ENCODE measurements around the gene STXBP5.

Gene STXBP5

GRCh38 chr6:147180926-147181325 is 23.3 kb upstream of the STXBP5 start:
- H3K79me2 ChIP-seq (ENCODE audit: control insufficient read depth, low read length): no peaks in the 10 kb centered on the region
- no peak overlapping the region for H3K27ac ChIP-seq (ENCODE audit: low read depth, low read length)
- no peak for TF ChIP-seq EZH2phosphoT487 (IDR thresholded peaks at IDR 0.05; ENCODE audit: borderline replicate concordance, low read length)
- TF ChIP-seq, protein P1, sequence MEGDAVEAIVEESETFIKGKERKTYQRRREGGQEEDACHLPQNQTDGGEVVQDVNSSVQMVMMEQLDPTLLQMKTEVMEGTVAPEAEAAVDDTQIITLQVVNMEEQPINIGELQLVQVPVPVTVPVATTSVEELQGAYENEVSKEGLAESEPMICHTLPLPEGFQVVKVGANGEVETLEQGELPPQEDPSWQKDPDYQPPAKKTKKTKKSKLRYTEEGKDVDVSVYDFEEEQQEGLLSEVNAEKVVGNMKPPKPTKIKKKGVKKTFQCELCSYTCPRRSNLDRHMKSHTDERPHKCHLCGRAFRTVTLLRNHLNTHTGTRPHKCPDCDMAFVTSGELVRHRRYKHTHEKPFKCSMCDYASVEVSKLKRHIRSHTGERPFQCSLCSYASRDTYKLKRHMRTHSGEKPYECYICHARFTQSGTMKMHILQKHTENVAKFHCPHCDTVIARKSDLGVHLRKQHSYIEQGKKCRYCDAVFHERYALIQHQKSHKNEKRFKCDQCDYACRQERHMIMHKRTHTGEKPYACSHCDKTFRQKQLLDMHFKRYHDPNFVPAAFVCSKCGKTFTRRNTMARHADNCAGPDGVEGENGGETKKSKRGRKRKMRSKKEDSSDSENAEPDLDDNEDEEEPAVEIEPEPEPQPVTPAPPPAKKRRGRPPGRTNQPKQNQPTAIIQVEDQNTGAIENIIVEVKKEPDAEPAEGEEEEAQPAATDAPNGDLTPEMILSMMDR (IDR thresholded peaks at IDR 0.05; ENCODE audit: low read depth, low read length, poor library complexity, severe bottlenecking): no peak
- H3K27me3 ChIP-seq (ENCODE audit: control insufficient read depth, low read length): no peaks in the 10 kb centered on the region
- H3F3A ChIP-seq (ENCODE audit: control insufficient read depth, insufficient read depth): no peaks in the 10 kb centered on the region
- no peaks in the 10 kb centered on the region for H3K9me2 ChIP-seq (replicated peaks; ENCODE audit: control insufficient read depth, low read length)
- H4K20me1 ChIP-seq (ENCODE audit: control insufficient read depth, insufficient read depth, low read depth, low read length): no peaks in the 10 kb centered on the region
- no peaks in the 10 kb centered on the region for H3K36me3 ChIP-seq (ENCODE audit: control insufficient read depth, low read length)
- H3K4me3 ChIP-seq (ENCODE audit: low read length): no peak overlapping the region
- no peaks in the 10 kb centered on the region for H3K9me3 ChIP-seq (ENCODE audit: control insufficient read depth, insufficient read depth, low read length)
- no peak overlapping the region for H3K4me2 ChIP-seq (ENCODE audit: low read length)
- no peaks in the 10 kb centered on the region for H3K4me1 ChIP-seq (ENCODE audit: control insufficient read depth, low read length)

- Histone ChIP-seq H3K4me2 (ENCODE audit: low read length) (no peak overlapping the region), H3K9me2 (replicated peaks; ENCODE audit: control insufficient read depth, low read length) (no peaks in the 10 kb centered on the region), H3F3A (ENCODE audit: control insufficient read depth, insufficient read depth) (no peaks in the 10 kb centered on the region), H3K4me3 (ENCODE audit: low read length) (no peak overlapping the region), H3K79me2 (ENCODE audit: control insufficient read depth, low read length) (no peaks in the 10 kb centered on the region), H3K4me1 (ENCODE audit: control insufficient read depth, low read length) (no peaks in the 10 kb centered on the region), H3K27ac (ENCODE audit: low read depth, low read length) (no peak overlapping the region), H3K36me3 (ENCODE audit: control insufficient read depth, low read length) (no peaks in the 10 kb centered on the region), H4K20me1 (ENCODE audit: control insufficient read depth, insufficient read depth, low read depth, low read length) (no peaks in the 10 kb centered on the region), H3K27me3 (ENCODE audit: control insufficient read depth, low read length) (no peaks in the 10 kb centered on the region), H3K9me3 (ENCODE audit: control insufficient read depth, insufficient read depth, low read length) (no peaks in the 10 kb centered on the region)
- no peak for TF ChIP-seq EZH2phosphoT487 (IDR thresholded peaks at IDR 0.05; ENCODE audit: borderline replicate concordance, low read length)
- TF ChIP-seq, protein P1 (IDR thresholded peaks at IDR 0.05; ENCODE audit: low read depth, low read length, poor library complexity, severe bottlenecking): no peak
Observed at GRCh38 chr6:147184379-147184778, 19.8 kb upstream of the STXBP5 start.

DNA sequence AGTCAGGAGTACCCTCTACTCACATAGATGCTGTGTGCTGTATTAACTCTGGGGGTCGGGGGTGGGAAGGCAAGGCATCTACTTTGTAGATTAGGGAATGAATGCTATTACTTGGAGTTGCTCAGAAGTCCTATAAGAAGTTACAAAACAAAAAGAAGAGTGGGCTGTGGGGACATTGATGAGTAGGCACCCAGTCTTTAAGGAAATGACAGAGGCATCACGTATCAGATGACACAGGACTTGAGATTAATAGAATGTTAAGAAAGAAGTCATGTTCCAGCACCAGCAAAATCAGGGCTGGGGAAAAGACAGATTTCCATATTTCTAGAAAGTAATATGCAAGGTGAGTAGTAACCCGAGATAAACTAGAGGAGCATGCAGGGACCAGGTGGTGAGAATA is 19.0 kb upstream of the STXBP5 start:
- Histone ChIP-seq H3K4me3 (ENCODE audit: low read length) (no peak overlapping the region), H3K79me2 (ENCODE audit: control insufficient read depth, low read length) (no peaks in the 10 kb centered on the region), H3K27me3 (ENCODE audit: control insufficient read depth, low read length) (no peaks in the 10 kb centered on the region), H3K36me3 (ENCODE audit: control insufficient read depth, low read length) (no peaks in the 10 kb centered on the region), H3K27ac (ENCODE audit: low read depth, low read length) (no peak overlapping the region), H3F3A (ENCODE audit: control insufficient read depth, insufficient read depth) (no peaks in the 10 kb centered on the region), H4K20me1 (ENCODE audit: control insufficient read depth, insufficient read depth, low read depth, low read length) (no peaks in the 10 kb centered on the region), H3K9me3 (ENCODE audit: control insufficient read depth, insufficient read depth, low read length) (no peaks in the 10 kb centered on the region), H3K9me2 (replicated peaks; ENCODE audit: control insufficient read depth, low read length) (no peaks in the 10 kb centered on the region), H3K4me1 (ENCODE audit: control insufficient read depth, low read length) (no peaks in the 10 kb centered on the region), H3K4me2 (ENCODE audit: low read length) (no peak overlapping the region)
- TF ChIP-seq, protein P1 (IDR thresholded peaks at IDR 0.05; ENCODE audit: low read depth, low read length, poor library complexity, severe bottlenecking): no peak
- TF ChIP-seq EZH2phosphoT487 (IDR thresholded peaks at IDR 0.05; ENCODE audit: borderline replicate concordance, low read length): no peak

GRCh38 chr6:147190556-147190955 is 13.7 kb upstream of the STXBP5 start:
- H3K79me2 ChIP-seq (ENCODE audit: control insufficient read depth, low read length): no peaks in the 10 kb centered on the region
- TF ChIP-seq, protein P1 (IDR thresholded peaks at IDR 0.05; ENCODE audit: low read depth, low read length, poor library complexity, severe bottlenecking): no peak
- H3K9me3 ChIP-seq (ENCODE audit: control insufficient read depth, insufficient read depth, low read length): no peaks in the 10 kb centered on the region
- no peaks in the 10 kb centered on the region for H3K27me3 ChIP-seq (ENCODE audit: control insufficient read depth, low read length)
- H4K20me1 ChIP-seq (ENCODE audit: control insufficient read depth, insufficient read depth, low read depth, low read length): no peaks in the 10 kb centered on the region
- no peaks in the 10 kb centered on the region for H3K36me3 ChIP-seq (ENCODE audit: control insufficient read depth, low read length)
- H3K4me2 ChIP-seq (ENCODE audit: low read length): no peak overlapping the region
- no peaks in the 10 kb centered on the region for H3K9me2 ChIP-seq (replicated peaks; ENCODE audit: control insufficient read depth, low read length)
- H3K4me1 ChIP-seq (ENCODE audit: control insufficient read depth, low read length): peaks cover 4% of the 10 kb centered on the region; the same call in 1 of the 2 replicates
- H3K4me3 ChIP-seq (ENCODE audit: low read length): no peak overlapping the region
- H3F3A ChIP-seq (ENCODE audit: control insufficient read depth, insufficient read depth): no peaks in the 10 kb centered on the region
- H3K27ac ChIP-seq (ENCODE audit: low read depth, low read length): no peak overlapping the region

Data from DOHH2 (cell line).